ENCODE measurements around the gene UST.

Gene UST

GRCh38 chr6:148770408-148771211 lies 23.8 kb downstream of the UST start:
- Mint-ChIP-seq H3K27ac (peak overlapping the region; percentile 2), H3K4me3 (no peak overlapping the region), H3K36me3 (ENCODE audit: low read depth) (peaks cover 12% of the 10 kb centered on the region), H3K4me1 (peaks cover 18% of the 10 kb centered on the region), H3K9me3 (peaks cover 5% of the 10 kb centered on the region), H3K27me3 (ENCODE audit: low read depth, poor library complexity) (no peaks in the 10 kb centered on the region)
- no peak for DNase-seq
- TF ChIP-seq CTCF (IDR thresholded peaks at IDR 0.05), result no peak

GRCh38 chr6:148771212-148771601 lies 24.4 kb downstream of the UST start:
- H3K4me3 Mint-ChIP-seq, result no peak overlapping the region
- peaks cover 5% of the 10 kb centered on the region for H3K9me3 Mint-ChIP-seq
- no peak overlapping the region for H3K27ac Mint-ChIP-seq
- DNase-seq, result no peak
- peaks cover 21% of the 10 kb centered on the region for H3K4me1 Mint-ChIP-seq
- TF ChIP-seq CTCF (IDR thresholded peaks at IDR 0.05), result no peak
- H3K36me3 Mint-ChIP-seq (ENCODE audit: low read depth), result peaks cover 12% of the 10 kb centered on the region
- H3K27me3 Mint-ChIP-seq (ENCODE audit: low read depth, poor library complexity), result no peaks in the 10 kb centered on the region

GRCh38 chr6:148771896-148772554 lies 25.2 kb downstream of the UST start:
- Mint-ChIP-seq H3K4me1 (peaks cover 29% of the 10 kb centered on the region), H3K4me3 (no peak overlapping the region), H3K36me3 (ENCODE audit: low read depth) (peaks cover 12% of the 10 kb centered on the region), H3K27me3 (ENCODE audit: low read depth, poor library complexity) (no peaks in the 10 kb centered on the region), H3K9me3 (peaks cover 5% of the 10 kb centered on the region), H3K27ac (no peak overlapping the region)
- DNase-seq, result no peak
- no peak for TF ChIP-seq CTCF (IDR thresholded peaks at IDR 0.05)

GRCh38 chr6:148775161-148775560 lies 28.3 kb downstream of the UST start:
- Mint-ChIP-seq H3K4me3 (no peak overlapping the region), H3K27me3 (ENCODE audit: low read depth, poor library complexity) (no peaks in the 10 kb centered on the region), H3K27ac (peak overlapping the region; percentile 19), H3K36me3 (ENCODE audit: low read depth) (peaks cover 21% of the 10 kb centered on the region), H3K9me3 (peaks cover 5% of the 10 kb centered on the region), H3K4me1 (peaks cover 39% of the 10 kb centered on the region)
- DNase-seq, result no peak
- TF ChIP-seq CTCF (IDR thresholded peaks at IDR 0.05), result no peak

- TF ChIP-seq CTCF (IDR thresholded peaks at IDR 0.05), result no peak
- peak overlapping the region; percentile 52 for H3K27ac Mint-ChIP-seq
- H3K27me3 Mint-ChIP-seq (ENCODE audit: low read depth, poor library complexity), result no peaks in the 10 kb centered on the region
- peaks cover 5% of the 10 kb centered on the region for H3K9me3 Mint-ChIP-seq
- H3K36me3 Mint-ChIP-seq (ENCODE audit: low read depth), result peaks cover 28% of the 10 kb centered on the region
- no peak for DNase-seq
- peaks cover 36% of the 10 kb centered on the region for H3K4me1 Mint-ChIP-seq
- no peak overlapping the region for H3K4me3 Mint-ChIP-seq
Observed at GRCh38 chr6:148776321-148777308, 29.8 kb downstream of the UST start.

Data from nephron progenitor cell (in vitro differentiated cells).